Measurements from ENCODE around the gene FKBP9.

The FKBP9 gene

GRCh38 chr7:33038639-33039038, 81.4 kb downstream of the FKBP9 start:
- TF ChIP-seq CTCF (conservative IDR thresholded peaks at IDR 0.05; ENCODE audit: low read depth, low read length): no peak
- H3K4me3 ChIP-seq (ENCODE audit: low read length): no peak overlapping the region
- DNase-seq (ENCODE audit: low read depth): no peak

GRCh38 chr7:33039257-33039902, 82.1 kb downstream of the FKBP9 start:
- DNase-seq (ENCODE audit: low read depth): no peak
- no peak overlapping the region for H3K4me3 ChIP-seq (ENCODE audit: low read length)
- no peak for TF ChIP-seq CTCF (conservative IDR thresholded peaks at IDR 0.05; ENCODE audit: low read depth, low read length)

- no peak for DNase-seq (ENCODE audit: low read depth)
- TF ChIP-seq CTCF (conservative IDR thresholded peaks at IDR 0.05; ENCODE audit: low read depth, low read length): no peak
- H3K4me3 ChIP-seq (ENCODE audit: low read length): no peak overlapping the region
These were observed 82.7 kb downstream of the FKBP9 start for GRCh38 chr7:33039903-33040292.

DNA sequence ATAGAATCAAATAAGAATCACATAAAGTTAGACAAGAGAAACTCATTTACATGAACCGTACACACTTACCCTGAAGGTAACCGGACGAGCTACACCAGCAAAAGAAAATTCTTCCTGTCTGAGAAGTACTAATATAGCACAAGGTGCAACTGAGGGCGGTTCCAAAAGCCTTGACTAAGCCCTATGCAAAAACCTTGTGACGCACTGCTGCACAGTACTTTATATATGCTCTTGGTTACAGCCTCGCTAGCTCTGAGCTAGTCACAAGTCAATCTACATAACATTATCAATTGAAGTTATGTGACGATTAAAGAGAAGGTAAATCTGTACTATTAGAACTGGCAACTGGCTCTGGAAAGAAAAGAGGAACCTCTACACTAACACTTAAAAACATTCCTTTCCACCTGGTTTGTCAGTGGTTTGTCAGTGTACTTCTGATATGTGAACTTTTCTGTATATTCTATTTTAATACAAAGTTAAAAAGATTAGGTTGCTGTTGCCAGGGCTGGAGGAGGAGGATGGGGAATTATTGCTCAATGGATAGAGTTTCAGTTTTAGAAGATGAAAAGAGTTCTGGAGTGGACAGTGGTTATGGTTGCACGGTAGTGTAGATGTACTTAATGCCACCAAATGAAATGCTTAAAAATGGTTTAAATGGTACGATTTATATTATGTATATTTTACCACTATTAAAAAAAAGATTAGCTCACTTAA, 83.7 kb downstream of the FKBP9 start:
- DNase-seq (ENCODE audit: low read depth): no peak
- no peak for TF ChIP-seq CTCF (conservative IDR thresholded peaks at IDR 0.05; ENCODE audit: low read depth, low read length)

DNA sequence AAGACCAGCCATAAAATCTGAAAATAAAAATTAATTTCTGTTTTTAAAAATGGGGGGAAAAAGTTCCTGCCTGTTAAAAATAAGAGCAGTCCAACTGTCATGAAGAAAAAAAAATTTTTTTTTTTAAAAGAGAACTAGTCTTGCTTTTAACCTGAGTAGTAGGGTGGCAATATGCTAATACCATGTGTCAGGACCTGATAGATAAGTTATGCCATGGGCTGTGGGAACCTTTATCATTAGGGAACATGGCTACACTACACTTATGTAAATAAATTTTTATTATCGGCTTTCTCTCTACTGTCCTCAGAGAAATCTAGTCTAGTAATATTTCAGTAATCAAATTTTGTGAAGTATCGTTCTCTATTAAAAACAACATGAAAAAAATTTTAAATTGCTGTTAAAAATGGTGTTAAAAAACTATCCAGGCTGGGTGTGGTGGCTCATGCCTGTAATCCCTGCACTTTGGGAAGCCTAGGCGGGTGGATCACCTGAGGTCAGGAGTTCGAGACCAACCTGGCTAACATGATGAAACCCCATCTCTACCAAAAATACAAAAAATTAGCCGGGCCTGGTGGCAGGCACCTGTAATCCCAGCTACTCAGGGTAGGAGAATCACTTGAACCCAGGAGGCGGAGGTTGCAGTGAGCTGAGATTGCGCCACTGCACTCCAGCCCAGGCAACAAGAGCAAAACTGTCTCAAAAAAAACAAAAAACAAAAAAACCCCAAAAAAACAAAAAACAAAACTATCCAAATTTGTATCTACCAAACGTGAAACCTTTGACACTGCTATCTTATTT, 84.6 kb downstream of the FKBP9 start:
- no peak for TF ChIP-seq CTCF (conservative IDR thresholded peaks at IDR 0.05; ENCODE audit: low read depth, low read length)
- H3K4me3 ChIP-seq (ENCODE audit: low read length): no peak overlapping the region
- no peak for DNase-seq (ENCODE audit: low read depth)

More for the DNA sequence above, 83.7 kb downstream of the FKBP9 start:
- no peak overlapping the region for H3K4me3 ChIP-seq (ENCODE audit: low read length)

DNA sequence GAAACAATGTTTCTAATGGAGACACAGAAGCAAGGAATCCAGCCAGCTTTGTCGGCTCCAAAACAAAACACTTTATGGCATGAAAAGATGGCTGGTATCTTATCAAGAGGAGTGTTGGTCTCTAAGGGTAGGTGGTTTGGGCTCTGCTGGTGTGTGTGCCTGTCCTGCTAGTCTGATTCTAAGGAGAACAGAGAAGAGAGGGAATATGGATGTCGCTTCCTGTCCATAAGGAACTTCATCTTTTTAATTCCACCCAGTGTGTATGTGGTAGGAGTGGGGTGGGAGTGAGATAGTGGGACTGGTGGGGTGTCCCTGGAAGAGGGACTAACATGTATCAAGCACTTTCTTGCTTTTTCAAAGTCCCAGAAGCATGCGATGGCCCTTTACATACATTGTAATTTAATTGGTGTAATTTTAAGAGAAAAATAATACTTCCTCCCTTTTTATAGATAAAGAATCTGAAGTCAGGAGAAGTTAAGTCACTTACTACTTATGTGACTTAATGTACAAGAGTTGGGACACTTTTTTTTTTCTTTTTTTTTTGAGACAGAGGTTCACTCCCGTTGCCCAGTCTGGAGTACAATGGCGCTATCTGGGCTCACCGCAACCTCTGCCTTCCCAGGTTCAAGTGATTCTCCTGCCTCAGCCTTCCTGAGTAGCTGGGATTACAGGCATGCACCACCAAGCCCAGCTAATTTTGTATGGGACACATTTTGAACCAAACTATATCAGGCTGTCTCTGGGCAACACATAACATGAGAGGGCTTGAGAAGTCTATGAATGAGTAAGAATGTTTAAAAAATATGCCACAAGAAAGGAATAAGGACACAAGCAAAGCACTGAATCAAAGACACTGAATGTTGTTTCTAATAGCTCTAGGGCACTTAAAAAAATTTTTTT, 86.5 kb downstream of the FKBP9 start:
- no peak for TF ChIP-seq CTCF (conservative IDR thresholded peaks at IDR 0.05; ENCODE audit: low read depth, low read length)
- DNase-seq (ENCODE audit: low read depth): no peak
- no peak overlapping the region for H3K4me3 ChIP-seq (ENCODE audit: low read length)
